Measurements from ENCODE around the gene RAMP2. TPM values are rescaled to one million over a fixed set of nuclear protein-coding genes. Genes with fewer than 3 reads are reported as not detected.
A peak's percentile ranks its signal among the peaks of the same experiment; 100 is the strongest.

Gene RAMP2
- total and polyA plus RNA-seq, 2 of the 4 experiments (the other 2 are of a cell fraction): 0.18 to 2.5 TPM

- no CpG with 5 or more reads among the region's 10 CpGs for WGBS, 2 experiments (ENCODE audit: extremely low coverage in 2 of 2, insufficient read length in 1 of 2)
- Histone ChIP-seq H2AFZ (replicated peaks; ENCODE audit: low read length, poor library complexity) (peak overlapping the region; percentile 68), H3K9me1 (ENCODE audit: insufficient read depth, low read length) (peaks cover 31% of the 10 kb centered on the region), H3K4me3 (ENCODE audit: insufficient read depth, low read depth, low read length) (peak overlapping the region; percentile 76; the same call in 1 of the 2 replicates), H3K9me3 (ENCODE audit: control insufficient read depth, insufficient read depth, low read length) (no peaks in the 10 kb centered on the region), H4K5ac (ENCODE audit: low read depth, low read length) (no peak overlapping the region), H3K79me1 (ENCODE audit: low read depth in 1 of 2, low read length in 2 of 2) (peaks cover 0 to 52% of the 10 kb centered on the region in 2 experiments), H3K56ac (ENCODE audit: extremely low read depth, insufficient read depth, low read length) (no peak overlapping the region), H2AK9ac (replicated peaks; ENCODE audit: low read depth, low read length, poor library complexity) (peak overlapping the region; percentile 99), H2AK5ac (ENCODE audit: low read depth, low read length) (peak overlapping the region; percentile 98), H2BK15ac (ENCODE audit: low read depth, low read length) (peak overlapping the region; percentile 77; the same call in 1 of the 3 replicates), H3K27me3 (ENCODE audit: control insufficient read depth, insufficient read depth, low read length) (no peaks in the 10 kb centered on the region), H3K9ac (ENCODE audit: low read depth, low read length) (peak overlapping the region; percentile 71; the same call in 1 of the 2 replicates), H4K91ac (ENCODE audit: insufficient read depth, low read depth, low read length) (peak overlapping the region; percentile 88), H3K4me2 (ENCODE audit: low read depth, low read length) (peak overlapping the region; percentile 87), H3K14ac (replicated peaks; ENCODE audit: low read depth, low read length) (peak overlapping the region; percentile 84), H4K20me1 (ENCODE audit: insufficient read depth, low read length) (no peaks in the 10 kb centered on the region), H4K8ac (ENCODE audit: low read depth in 2 of 2, low read length in 2 of 2) (peak overlapping the region; percentile 72 to 73; a peak in 3 of 4 replicates), H3K23ac (ENCODE audit: low read depth, low read length) (peak overlapping the region; percentile 96), H3K4me1 (ENCODE audit: control insufficient read depth, insufficient read depth, low read length) (peaks cover 26% of the 10 kb centered on the region), H3K27ac (ENCODE audit: insufficient read depth, low read length) (no peak overlapping the region; the same call in 1 of the 2 replicates), H3K18ac (ENCODE audit: low read depth, low read length) (no peak overlapping the region), H2BK120ac (ENCODE audit: low read depth, low read length) (peak overlapping the region; percentile 93), H2BK20ac (ENCODE audit: low read depth, low read length) (peak overlapping the region; percentile 37; the same call in 1 of the 2 replicates), H2BK5ac (ENCODE audit: low read depth, low read length, poor library complexity, severe bottlenecking) (no peak overlapping the region), H3K36me3 (ENCODE audit: control insufficient read depth, insufficient read depth, low read length) (peaks cover 16% of the 10 kb centered on the region), H3K4ac (ENCODE audit: low read depth, low read length) (peak overlapping the region; percentile 81)
- DNase-seq (no peak), ATAC-seq (ENCODE audit: low read depth) (no peak)
- dilution Hi-C loops (cut with HindIII; ENCODE audit: low sequenced_read_pairs, unreplicated experiment) (no loop called here), intact Hi-C loops (cut with micrococcal nuclease) (no loop called here), in situ Hi-C loops (cut with MboI; ENCODE audit: low sequenced_read_pairs) (no loop called here)
- BruUV-seq (replicated peaks): no TSS peak
- ChIA-PET POLR2A (ENCODE audit: unreplicated experiment) (no interaction called here), CTCF (no interaction called here)
- TF ChIP-seq FOS (IDR thresholded peaks at IDR 0.05; ENCODE audit: low read depth, low read length) (no peak), CEBPB (IDR thresholded peaks at IDR 0.05; ENCODE audit: low read depth, low read length) (no peak), BHLHE40 (IDR thresholded peaks at IDR 0.05; ENCODE audit: low read depth, low read length) (no peak), USF2 (IDR thresholded peaks at IDR 0.05; ENCODE audit: low read depth, low read length) (no peak), MAFK (IDR thresholded peaks at IDR 0.05; ENCODE audit: low read depth, low read length) (no peak), MXI1 (IDR thresholded peaks at IDR 0.05; ENCODE audit: borderline replicate concordance, low read depth, low read length) (no peak), RFX5 (IDR thresholded peaks at IDR 0.05; ENCODE audit: low read depth, low read length) (no peak)
These were observed 20.7 kb downstream of the RAMP2 start for GRCh38 chr17:42781639-42782165.
